M059J (cell line): ENCODE measurements around the gene ORM2. TPM values are rescaled to one million over a fixed set of nuclear protein-coding genes. Genes with fewer than 3 reads are reported as not detected.

Source experiments
- DNase-seq: peaks from one replicate; pipeline ENCODE4 v3.0.0-alpha.2; 2012; ENCODE audit warnings: low read depth
- total RNA-seq: library from RNA; depleted of rRNA; stranded (reverse); fragments of >200 nt; shearing (Covaris generic); gene quantifications from 2 replicates; pipeline ENCODE4 v1.2.3, GENCODE V29; 2014; rRNA removed

Gene ORM2
- total RNA-seq, 1 experiment from 2014 or later = not detected

GRCh38 chr9:114370968-114371320, 41.3 kb downstream of the ORM2 start:
- DNase-seq = no peak

- no peak for DNase-seq
Observed at GRCh38 chr9:114371343-114371944, 41.8 kb downstream of the ORM2 start.

- DNase-seq = peak; percentile 85
Observed at GRCh38 chr9:114371973-114372917, 42.6 kb downstream of the ORM2 start.

GRCh38 chr9:114372921-114373448, 43.3 kb downstream of the ORM2 start:
- no peak for DNase-seq

- DNase-seq = no peak
Observed at GRCh38 chr9:114373960-114374730, 44.5 kb downstream of the ORM2 start.

GRCh38 chr9:114374936-114375335, 45.3 kb downstream of the ORM2 start:
- DNase-seq = no peak

- no peak for DNase-seq
Observed at GRCh38 chr9:114375386-114376175, 45.9 kb downstream of the ORM2 start.

GRCh38 chr9:114376586-114377445, 47.1 kb downstream of the ORM2 start:
- DNase-seq = no peak

- DNase-seq = no peak
Observed at GRCh38 chr9:114378016-114378415, 48.3 kb downstream of the ORM2 start.

- no peak for DNase-seq
Observed at GRCh38 chr9:114378883-114379282, 49.2 kb downstream of the ORM2 start.

Other genes starting within 250 kb of the ORM2 start
- gene KIF12, start 230.6 kb upstream of the ORM2 start, total RNA-seq = 0.12 TPM in 1 of 2 replicates, not detected in the other
- 0.44 and 2.0 TPM in 2 replicates for gene COL27A1, start 174.3 kb upstream of the ORM2 start, total RNA-seq
- gene ORM1, start 6.8 kb upstream of the ORM2 start, total RNA-seq = 0.57 TPM in 1 of 2 replicates, not detected in the other
- gene AKNA, start 58.1 kb downstream of the ORM2 start, total RNA-seq = 1.6 and 3.2 TPM in 2 replicates
- gene WHRN, start 175.6 kb downstream of the ORM2 start, total RNA-seq = 1.8 and 3.5 TPM in 2 replicates